Vagina (tissue), 2 donors: ENCODE measurements around the gene ZNF597.

ENCODE experiments used
- POLR2A ChIP-seq, 2 donors: fragments of 450-650 bp; IDR thresholded peaks; one replicate each; pipeline ENCODE4 v1.6.1; 2017; ENCODE audit warnings: antibody characterized with exemption in 2 of 2, mild to moderate bottlenecking in 2 of 2, moderate library complexity in 2 of 2
- POLR2AphosphoS5 ChIP-seq, 2 donors: sonication (generic); formaldehyde crosslinking; IDR thresholded peaks; one replicate each; pipeline ENCODE4 v1.9.0; 2017; ENCODE audit warnings: antibody characterized with exemption in 2 of 2, mild to moderate bottlenecking in 2 of 2, low read depth in 1 of 2; ENCODE audit not compliant: insufficient read depth in 1 of 2

DNA sequence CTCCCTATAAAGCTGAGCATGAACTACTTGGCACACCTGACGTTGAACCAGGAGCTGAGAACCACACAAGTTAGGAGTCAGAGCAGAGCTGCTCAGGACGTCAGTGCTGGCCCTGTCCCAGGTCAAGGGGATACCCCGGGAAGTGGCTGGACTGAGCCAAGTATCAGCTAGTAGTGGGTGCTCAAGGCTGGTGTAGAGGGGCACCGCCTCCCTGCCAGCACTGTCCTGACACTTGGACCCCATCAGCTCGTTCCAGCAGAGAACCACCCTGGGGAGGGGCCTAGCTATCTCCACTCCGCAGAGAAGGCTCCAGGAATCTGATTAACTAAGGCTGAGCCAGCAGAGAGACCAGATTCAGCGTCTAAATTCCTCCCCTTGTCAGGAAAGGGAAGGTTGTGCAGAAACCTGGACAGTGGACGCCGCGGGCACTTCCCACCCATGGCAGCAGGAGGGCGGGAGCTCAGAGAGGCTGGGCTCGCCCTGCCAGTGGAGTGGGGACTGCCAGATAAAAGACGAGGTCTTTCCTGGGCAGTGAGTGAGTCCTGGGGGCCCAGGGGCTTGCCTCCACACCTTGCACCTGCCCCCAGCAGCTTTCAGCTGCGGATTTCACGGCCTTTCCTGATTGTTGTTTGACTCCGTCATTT lies 31.0 kb upstream of the ZNF597 start:
- TF ChIP-seq POLR2AphosphoS5 (IDR thresholded peaks at IDR 0.05; ENCODE audit: insufficient read depth in 1 of 2, low read depth in 1 of 2) (no peak), POLR2A (IDR thresholded peaks at IDR 0.05) (no peak)
